Stimulated activated CD8-positive, alpha-beta memory T cell treated with anti-CD3 and anti-CD28 coated beads, Interleukin-12 subunit alpha, Interleukin-12 subunit beta, amount 100 ng/mL, for 4 hours (primary cell): ENCODE results near the gene ATG5.
"Not testable (repeated sequence)": the region's sequence is repeated elsewhere in the genome, so short reads cannot be mapped to it uniquely, and the experiment has no call there.

Experiments
- DNase-seq: peaks from one replicate; pipeline ENCODE4 v3.0.0-alpha.2; 2020; ENCODE audit warnings: low read depth

Gene ATG5

GRCh38 chr6:106256201-106256968 is 69.2 kb downstream of the ATG5 start:
- no peak for DNase-seq

GRCh38 chr6:106255306-106255705 is 70.3 kb downstream of the ATG5 start:
- DNase-seq, result no peak

GRCh38 chr6:106254636-106255035 is 70.9 kb downstream of the ATG5 start:
- no peak for DNase-seq

- no peak for DNase-seq
Measured at GRCh38 chr6:106253731-106254130, 71.8 kb downstream of the ATG5 start.

DNA sequence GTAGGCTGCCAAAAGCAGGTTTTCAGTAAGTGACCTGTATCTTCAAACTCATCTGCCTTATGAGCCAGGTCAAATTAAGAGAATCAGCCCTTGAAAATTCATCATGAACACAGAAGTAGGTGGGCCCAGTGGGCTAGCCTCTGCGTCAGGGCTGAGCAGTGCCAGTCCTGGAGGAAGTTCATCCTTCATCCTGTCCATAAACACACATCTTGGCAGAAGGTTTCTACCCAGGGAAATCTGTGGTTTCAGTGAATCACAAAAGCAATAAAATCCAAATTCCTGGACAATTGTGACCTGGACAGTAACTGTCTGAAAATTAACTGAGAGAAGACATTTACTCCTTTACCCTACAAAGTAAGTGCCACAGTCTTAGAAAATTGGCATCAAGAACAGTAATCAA is 72.4 kb downstream of the ATG5 start:
- no peak for DNase-seq

GRCh38 chr6:106252687-106253086 is 72.9 kb downstream of the ATG5 start:
- DNase-seq, result no peak

DNA sequence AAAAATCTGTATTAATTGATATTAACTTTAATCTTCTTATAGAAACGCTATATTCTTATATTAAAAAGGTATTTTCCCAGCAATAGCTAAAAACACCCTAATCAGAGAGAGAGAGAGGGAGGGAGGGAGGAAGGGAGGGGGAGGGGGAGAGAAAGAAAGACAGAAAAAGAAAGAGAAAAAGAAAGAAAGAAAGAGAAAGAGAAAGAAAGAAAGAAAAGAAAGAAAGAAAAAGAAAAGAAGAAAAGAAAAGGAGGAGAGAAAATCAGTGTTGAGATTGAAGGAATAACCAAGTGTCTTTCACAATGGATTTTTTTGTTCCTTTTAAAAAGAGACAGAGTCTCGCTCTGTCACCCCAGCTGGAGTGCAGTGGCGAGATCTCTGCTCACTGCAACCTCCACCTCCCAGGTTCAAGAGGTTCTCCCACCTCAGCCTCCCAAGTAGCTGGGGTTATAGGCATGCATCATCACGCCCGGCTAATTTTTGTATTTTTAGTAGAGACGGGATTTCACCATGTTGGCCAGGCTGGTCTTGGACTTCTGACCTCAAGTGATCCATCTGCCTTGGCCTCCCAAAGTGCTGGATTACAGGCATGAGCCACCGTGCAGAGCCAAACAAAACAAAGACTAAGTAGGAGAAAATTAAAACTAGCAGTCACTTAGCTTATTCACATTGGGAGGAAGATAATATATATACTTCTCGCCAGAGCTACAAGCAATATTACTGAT is 73.9 kb downstream of the ATG5 start:
- DNase-seq, result not testable (repeated sequence)

- no peak for DNase-seq
Measured at GRCh38 chr6:106250953-106251352, 74.6 kb downstream of the ATG5 start.

- no peak for DNase-seq
Measured at GRCh38 chr6:106249658-106250057, 75.9 kb downstream of the ATG5 start.

- DNase-seq, result no peak
Measured at GRCh38 chr6:106247733-106248132, 77.8 kb downstream of the ATG5 start.

- no peak for DNase-seq
Measured at GRCh38 chr6:106247293-106247692, 78.3 kb downstream of the ATG5 start.

DNA sequence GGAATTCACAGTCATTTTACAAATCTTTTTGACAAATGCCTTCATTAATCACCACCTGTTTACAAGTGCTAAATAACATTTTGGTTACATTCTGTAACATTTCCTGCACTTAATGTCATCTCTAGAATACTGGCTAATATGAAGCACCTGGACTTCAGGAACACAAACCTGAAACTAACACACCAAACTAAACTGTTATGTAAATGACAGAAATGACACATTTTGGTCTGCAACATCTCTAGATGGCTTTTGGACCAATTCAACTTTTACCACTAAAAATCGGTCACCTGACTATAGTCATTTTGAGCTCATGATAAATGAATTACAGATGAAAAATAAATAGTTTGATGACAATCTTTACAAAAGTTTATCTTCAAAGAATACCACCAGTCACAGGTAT is 80.6 kb downstream of the ATG5 start:
- DNase-seq, result no peak

GRCh38 chr6:106244521-106244920 is 81.0 kb downstream of the ATG5 start:
- no peak for DNase-seq

GRCh38 chr6:106243261-106243660 is 82.3 kb downstream of the ATG5 start:
- no peak for DNase-seq

DNA sequence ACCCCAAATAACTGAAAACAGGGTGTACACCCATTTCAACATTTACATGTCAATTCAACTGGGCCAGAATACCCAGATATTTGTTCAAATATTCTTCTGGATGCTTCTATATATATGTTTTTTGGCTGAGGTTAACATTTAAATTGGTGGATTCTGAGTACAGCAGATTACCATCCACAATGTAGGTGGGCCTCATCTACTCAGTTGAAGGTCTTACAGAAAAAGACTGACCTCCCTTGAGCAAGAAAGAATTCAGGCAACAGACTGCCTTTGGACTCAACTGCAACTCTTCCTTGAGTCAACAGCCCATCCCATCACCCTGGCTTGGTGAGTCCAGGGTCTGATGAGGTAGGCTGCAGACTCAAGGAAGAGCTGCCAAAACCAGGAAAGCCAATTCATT is 84.1 kb downstream of the ATG5 start:
- DNase-seq, result no peak

- no peak for DNase-seq
Measured at GRCh38 chr6:106237286-106237685, 88.3 kb downstream of the ATG5 start.

DNA sequence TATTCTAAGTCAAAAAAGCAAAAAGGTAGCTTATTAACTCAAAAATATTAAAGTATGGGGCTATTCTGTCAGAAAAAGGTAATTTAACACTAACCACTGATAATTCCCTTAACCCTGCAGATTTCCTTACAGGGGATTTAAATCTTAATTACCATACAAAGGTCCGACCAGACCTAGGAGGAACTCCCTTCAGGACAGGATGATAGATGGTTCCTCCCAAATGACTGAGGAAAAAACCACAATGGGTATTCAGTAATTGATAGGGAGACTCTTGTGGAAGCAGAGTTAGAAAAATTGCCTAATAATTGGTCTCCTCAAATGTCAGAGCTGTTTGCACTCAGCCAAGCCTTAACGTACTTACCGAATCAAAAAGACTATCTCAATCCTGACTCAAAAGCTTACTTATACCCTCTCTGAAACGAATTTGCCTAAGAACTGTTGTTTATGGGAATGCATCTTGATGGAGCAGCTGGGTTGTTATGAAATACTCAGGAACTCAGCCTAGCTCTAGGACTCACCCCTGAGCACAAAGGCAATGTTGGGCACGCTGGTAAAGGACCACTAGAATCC is 95.6 kb downstream of the ATG5 start:
- DNase-seq, result not testable (repeated sequence)

DNA sequence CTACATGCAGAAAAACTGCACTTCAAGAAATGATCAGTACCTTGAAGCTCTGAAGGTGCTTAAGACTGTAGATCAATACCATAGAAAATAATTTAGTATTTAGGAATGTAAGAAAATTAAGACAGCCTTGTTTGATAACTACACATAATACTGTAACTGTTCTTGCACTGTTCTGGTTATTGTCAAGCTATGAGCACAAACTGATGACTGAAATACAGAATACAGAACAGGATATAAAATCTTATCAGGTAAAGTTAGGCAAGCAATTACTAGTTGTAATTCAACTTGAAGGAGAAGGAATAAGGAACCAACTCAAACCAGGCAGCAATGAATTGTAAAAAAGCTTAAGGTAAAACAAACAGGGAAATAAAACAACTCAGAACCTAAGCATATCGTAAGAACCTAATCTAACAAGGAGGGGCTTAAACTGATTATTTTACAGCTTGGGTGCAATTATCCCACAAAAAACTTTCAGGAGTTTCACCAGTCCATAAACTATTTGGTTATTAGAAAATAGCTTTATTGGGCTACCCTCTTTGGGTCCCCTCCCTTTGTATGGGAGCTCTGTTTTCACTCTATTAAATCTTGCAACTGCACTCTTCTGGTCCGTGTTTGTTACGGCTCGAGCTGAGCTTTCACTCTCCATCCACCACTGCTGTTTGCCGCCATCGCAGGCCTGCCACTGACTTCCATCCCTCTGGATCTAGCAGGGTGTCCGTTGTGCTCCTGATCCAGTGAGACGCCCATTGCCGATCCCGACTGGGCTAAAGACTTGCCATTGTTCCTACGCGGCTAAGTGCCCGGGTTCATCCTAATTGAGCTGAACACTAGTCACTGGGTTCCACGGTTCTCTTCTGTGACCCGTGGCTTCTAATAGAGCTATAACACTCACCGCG is 97.7 kb downstream of the ATG5 start:
- DNase-seq, result no peak

DNA sequence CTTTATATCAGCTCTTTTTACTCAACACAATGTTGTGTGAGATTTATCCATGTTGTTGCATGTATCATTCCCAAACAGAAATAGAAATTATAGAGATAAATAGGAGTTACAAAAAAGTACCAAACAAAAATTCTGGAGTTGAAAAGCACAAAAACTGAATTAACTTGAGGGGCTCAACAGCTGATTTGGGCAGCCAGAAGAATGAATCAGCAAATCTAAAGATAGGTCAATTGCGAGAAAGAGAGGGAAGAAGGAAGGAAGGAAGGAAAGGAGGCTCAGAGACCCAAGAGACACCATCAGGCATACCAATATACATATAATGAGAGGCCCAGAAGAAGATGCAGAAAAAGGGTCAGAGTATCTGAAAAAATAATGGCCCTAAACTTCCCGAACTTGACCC is 98.9 kb downstream of the ATG5 start:
- no peak for DNase-seq

GRCh38 chr6:106225581-106225980 is 100.0 kb downstream of the ATG5 start:
- DNase-seq, result no peak

GRCh38 chr6:106223300-106223930 is 102.1 kb downstream of the ATG5 start:
- DNase-seq, result peak; percentile 31

DNA sequence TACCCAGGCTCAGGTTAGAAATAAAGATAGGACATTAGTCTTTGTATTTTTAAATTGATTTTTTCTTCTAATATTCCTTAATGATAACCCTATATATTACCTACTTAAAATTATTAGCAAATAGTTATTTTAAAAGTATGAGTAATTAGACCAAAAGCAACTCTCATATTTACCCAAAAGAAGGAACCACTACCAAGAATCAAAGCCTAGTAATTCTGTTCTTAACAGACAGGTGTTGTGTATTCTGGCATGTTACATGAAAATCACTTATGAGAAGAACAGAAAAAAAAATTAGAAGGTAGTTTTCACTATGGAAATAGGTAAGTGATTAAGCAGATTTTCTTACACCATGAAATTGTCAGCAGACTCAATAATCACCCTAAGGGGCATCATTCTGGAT is 105.1 kb downstream of the ATG5 start:
- DNase-seq, result no peak
